B cell (primary cell): ENCODE data around the gene ANK2. TPM values are rescaled to one million over a fixed set of nuclear protein-coding genes. Genes with fewer than 3 reads are reported as not detected.
A peak's percentile ranks its signal among the peaks of the same experiment; 100 is the strongest.

Experiments used
- ATAC-seq: fragments of 200-7000 bp; cut with Tn5 transposase; one replicate; pipeline ENCODE4 v1.10.0; 2021; ENCODE audit warnings: low read depth, mild to moderate bottlenecking, moderate number of reproducible peaks, moderate library complexity
- CTCF ChIA-PET: fragments of 350-600 bp; sonication (Branson Sonifier 250); formaldehyde crosslinking; loops from one replicate; lab custom pipeline; 2021; ENCODE audit warnings: antibody characterized with exemption, inconsistent platforms; lab: Charles Lee
- POLR2A ChIA-PET: fragments of 350-600 bp; sonication (Branson Sonifier 250); formaldehyde crosslinking; loops from one replicate; lab custom pipeline; 2021; ENCODE audit warnings: antibody characterized with exemption; lab: Charles Lee
- DNase-seq: peaks from one replicate; pipeline ENCODE4 v3.0.0; 2013
- H2AFZ ChIP-seq: 2 replicates; pipeline ENCODE4 v1.6.1; 2012; ENCODE audit warnings: mild to moderate bottlenecking, low read depth, low read length; ENCODE audit not compliant: insufficient read depth, poor library complexity, severe bottlenecking
- H3K27ac ChIP-seq, 2 donors: 1 replicate in 1 of 2; 2 replicates in 1 of 2; pipeline ENCODE4 v1.5.1; 2012 to 2013; ENCODE audit warnings: low read length in 2 of 2, mild to moderate bottlenecking in 2 of 2, moderate library complexity in 1 of 2
- H3K27me3 ChIP-seq, 4 experiments: fragments of 200-600 bp in 1 of 4; sonication (generic) in 1 of 4; replicated peaks in 1 of 4; 1 replicate in 2 of 4; 2 replicates in 2 of 4; pipeline versions ENCODE4 v1.6.1 to v1.7.0; 2013 to 2016; ENCODE audit warnings: low read length in 3 of 4, mild to moderate bottlenecking in 2 of 4, mixed read lengths in 1 of 4, moderate library complexity in 1 of 4; ENCODE audit not compliant: insufficient read depth in 4 of 4, control insufficient read depth in 3 of 4; ENCODE audit errors: control extremely low read depth in 1 of 4
- H3K36me3 ChIP-seq, 2 experiments: replicated peaks in 1 of 2; 1 replicate in 1 of 2; 2 replicates in 1 of 2; pipeline versions ENCODE4 v1.6.1 to v1.7.1; 2013; ENCODE audit warnings: low read length in 1 of 2; ENCODE audit not compliant: insufficient read depth in 2 of 2, control insufficient read depth in 1 of 2; ENCODE audit errors: control extremely low read depth in 1 of 2, extremely low read depth in 1 of 2
- H3K4me1 ChIP-seq, 2 donors: fragments of 200-600 bp in 1 of 2; sonication (generic) in 1 of 2; 1 replicate in 1 of 2; 2 replicates in 1 of 2; pipeline versions ENCODE4 v1.5.1 to v1.6.1; 2013 to 2017; ENCODE audit warnings: low read length in 2 of 2; ENCODE audit not compliant: control insufficient read depth in 2 of 2, insufficient read depth in 2 of 2
- H3K4me2 ChIP-seq: replicated peaks from 2 replicates; pipeline ENCODE3; 2012; ENCODE audit warnings: mild to moderate bottlenecking, low read depth, low read length; ENCODE audit not compliant: poor library complexity, severe bottlenecking
- H3K4me3 ChIP-seq, 5 experiments: fragments of 200-600 bp in 1 of 5; sonication (generic) in 1 of 5; 1 replicate in 3 of 5; 2 replicates in 2 of 5; pipeline versions ENCODE4 v1.5.1 to v1.7.0; 2011 to 2016; ENCODE audit warnings: low read length in 4 of 5, mild to moderate bottlenecking in 4 of 5, low read depth in 2 of 5, control low read depth in 1 of 5, moderate library complexity in 1 of 5; ENCODE audit not compliant: insufficient read depth in 1 of 5; ENCODE audit errors: control extremely low read depth in 1 of 5, extremely low read depth in 1 of 5
- H3K79me2 ChIP-seq: fragments of 200-600 bp; sonication (generic); one replicate; pipeline ENCODE4 v1.6.0; 2016; ENCODE audit warnings: low read length; ENCODE audit not compliant: control insufficient read depth, insufficient read depth
- H3K9ac ChIP-seq: fragments of 200-600 bp; sonication (generic); 2 replicates; pipeline ENCODE4 v1.6.1; 2017; ENCODE audit warnings: mild to moderate bottlenecking, low read length, moderate library complexity
- H3K9me3 ChIP-seq, 3 donors: one replicate each; pipeline versions ENCODE4 v1.6.1 to v1.7.1; 2013; ENCODE audit warnings: low read length in 2 of 3; ENCODE audit not compliant: control insufficient read depth in 2 of 3, insufficient read depth in 1 of 3; ENCODE audit errors: control extremely low read depth in 1 of 3
- H4K20me1 ChIP-seq: 2 replicates; pipeline ENCODE4 v1.6.0; 2012; ENCODE audit warnings: mild to moderate bottlenecking, low read length; ENCODE audit not compliant: insufficient read depth, control insufficient read depth, poor library complexity, severe bottlenecking
- H3K27ac Mint-ChIP-seq: one replicate; pipeline ENCODE4 v1.8.0; 2021; ENCODE audit warnings: mixed read lengths
- H3K27me3 Mint-ChIP-seq: one replicate; pipeline ENCODE4 v1.8.0; 2021; ENCODE audit warnings: mixed read lengths
- H3K4me1 Mint-ChIP-seq: one replicate; pipeline ENCODE4 v1.8.0; 2021; ENCODE audit warnings: mixed read lengths
- H3K4me3 Mint-ChIP-seq: one replicate; pipeline ENCODE4 v1.8.0; 2021; ENCODE audit warnings: mixed read lengths
- H3K9me3 Mint-ChIP-seq: one replicate; pipeline ENCODE4 v1.8.0; 2022; ENCODE audit warnings: mixed read lengths; ENCODE audit not compliant: insufficient read depth
- CTCF ChIP-seq: fragments of 200-600 bp; IDR thresholded peaks from one replicate; pipeline ENCODE4 v1.8.0; 2022; ENCODE audit warnings: antibody characterized with exemption, mild to moderate bottlenecking
- EZH2 ChIP-seq: IDR thresholded peaks from 2 replicates; pipeline ENCODE4 v1.6.1; 2012; ENCODE audit warnings: borderline replicate concordance, low read depth, mild to moderate bottlenecking, moderate library complexity, low read length; ENCODE audit not compliant: insufficient read depth, poor library complexity, severe bottlenecking
- WGBS: methylation state at CpG from one replicate; pipeline ENCODE4 v1.1.5; 2013; ENCODE audit warnings: missing lambda C conversion rate; ENCODE audit not compliant: insufficient coverage; 5-methylcytosine and 5-hydroxymethylcytosine counted together
- intact Hi-C: fragments of 100-400 bp; cut with micrococcal nuclease; formaldehyde crosslinking; loops from one replicate; pipeline ENCODE4 v1.10.0; 2022
- polyA plus RNA-seq: library from polyadenylated mRNA; depleted of rRNA; stranded (reverse); fragments of >200 nt; gene quantifications from 2 replicates; pipeline ENCODE4 v1.2.3, GENCODE V29; 2012
- total RNA-seq, 2 donors: library from RNA; stranded (reverse); fragments of 120-200 nt in 1 of 2; gene quantifications; 1 replicate in 1 of 2; 2 replicates in 1 of 2; pipeline versions ENCODE4 v1.2.3 to v1.2.4, GENCODE V29; 2013 to 2022

Gene ANK2
- total and polyA plus RNA-seq, 2 donors (not counting 1 experiment from before 2014, with no cell fraction given): 0.16 to 3.6 TPM

DNA sequence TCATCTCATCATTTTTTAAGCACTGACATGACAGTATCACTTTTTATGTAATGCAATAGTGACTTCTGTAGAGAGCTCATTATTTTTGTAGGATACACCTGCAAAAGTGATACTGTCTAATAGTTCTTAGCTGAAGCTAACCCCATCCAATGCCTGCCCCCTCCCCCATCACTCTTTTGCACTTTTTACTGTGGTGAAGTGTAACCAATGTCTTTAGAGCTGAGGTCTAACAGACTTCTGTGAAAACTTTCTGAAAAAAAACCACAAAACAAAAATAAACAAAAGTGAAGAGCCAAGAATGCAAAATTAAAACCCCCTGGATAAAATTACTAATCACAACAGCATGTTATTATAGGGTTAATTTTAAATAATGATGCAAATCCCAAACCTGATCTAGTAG, 301.1 kb downstream of the ANK2 start:
- peaks cover 8% of the 10 kb centered on the region for H3K4me1 Mint-ChIP-seq
- Histone ChIP-seq H3K4me1 (peaks cover 3 to 4% of the 10 kb centered on the region in 2 donors), H3K9ac (no peak overlapping the region), H3K4me3 (no peak overlapping the region), H3K4me2 (no peak overlapping the region), H3K79me2 (no peaks in the 10 kb centered on the region), H4K20me1 (no peaks in the 10 kb centered on the region), H3K36me3 (no peaks in the 10 kb centered on the region), H3K9me3 (no peaks in the 10 kb centered on the region), H3K27ac (no peak overlapping the region), H2AFZ (no peak overlapping the region), H3K27me3 (peaks cover 0 to 10% (median 8%) of the 10 kb centered on the region in 4 experiments)
- H3K27me3 Mint-ChIP-seq: peaks cover 38% of the 10 kb centered on the region
- H3K27ac Mint-ChIP-seq: no peak overlapping the region
- intact Hi-C loops: no loop called here
- no peak overlapping the region for H3K4me3 Mint-ChIP-seq
- ChIA-PET CTCF (interaction anchor here (1.3 kb wide), 1 partner anchor 15 kb away, joined by 3 read pairs; no protein-coding TSS in a partner anchor), POLR2A (no interaction called here)
- ATAC-seq (no peak), DNase-seq (no peak)
- no peaks in the 10 kb centered on the region for H3K9me3 Mint-ChIP-seq
- TF ChIP-seq EZH2: no peak

GRCh38 chr4:113355550-113356371, 306.3 kb downstream of the ANK2 start:
- H3K4me3 Mint-ChIP-seq: peak overlapping the region; percentile 9
- H3K4me2 ChIP-seq: peak overlapping the region; percentile 23
- H3K27ac Mint-ChIP-seq: no peak overlapping the region
- H3K27me3 Mint-ChIP-seq: peaks cover 72% of the 10 kb centered on the region
- H3K4me3 ChIP-seq: no peak overlapping the region
- H3K27me3 ChIP-seq: peaks cover 0 to 24% (median 11%) of the 10 kb centered on the region in 4 experiments
- POLR2A ChIA-PET: no interaction called here
- no peaks in the 10 kb centered on the region for H3K79me2 ChIP-seq
- peak; percentile 97 for ATAC-seq
- H3K9me3 ChIP-seq: no peaks in the 10 kb centered on the region
- H3K27ac ChIP-seq: no peak overlapping the region
- peak; percentile 48 for DNase-seq
- H3K36me3 ChIP-seq: no peaks in the 10 kb centered on the region
- peaks cover 6 to 10% of the 10 kb centered on the region in 2 donors for H3K4me1 ChIP-seq
- 25% methylated on average over 11 of the region's 13 CpGs for WGBS
- intact Hi-C loops: no loop called here
- CTCF ChIA-PET: interaction anchor here (0.6 kb wide), 1 partner anchor 15 kb away, joined by 4 read pairs; no protein-coding TSS in a partner anchor
- peak overlapping the region; percentile 27 for H2AFZ ChIP-seq
- H3K9me3 Mint-ChIP-seq: no peaks in the 10 kb centered on the region
- H4K20me1 ChIP-seq: no peaks in the 10 kb centered on the region
- peaks cover 13% of the 10 kb centered on the region for H3K4me1 Mint-ChIP-seq
- TF ChIP-seq EZH2 (no peak), CTCF (no peak)
- H3K9ac ChIP-seq: no peak overlapping the region
